Measurements from ENCODE around the gene LRRC18.

The LRRC18 gene

GRCh38 chr10:48880016-48880705, 59.5 kb downstream of the LRRC18 start:
- no peak for DNase-seq (ENCODE audit: low spot score)

GRCh38 chr10:48879451-48879850, 60.2 kb downstream of the LRRC18 start:
- DNase-seq (ENCODE audit: low spot score) = no peak

- DNase-seq (ENCODE audit: low spot score) = no peak
Measured at GRCh38 chr10:48878091-48878490, 61.5 kb downstream of the LRRC18 start.

- no peak for DNase-seq (ENCODE audit: low spot score)
Measured at GRCh38 chr10:48872234-48872633, 67.4 kb downstream of the LRRC18 start.
